Heart left ventricle (tissue), 16 donors: ENCODE results near the gene GPR137. TPM values are rescaled to one million over a fixed set of nuclear protein-coding genes. Genes with fewer than 3 reads are reported as not detected.
"Not testable (repeated sequence)": the region's sequence is repeated elsewhere in the genome, so short reads cannot be mapped to it uniquely, and the experiment has no call there.

Source experiments
- ATAC-seq, 4 donors: fragments of 200-7000 bp; cut with Tn5 transposase; one replicate each; pipeline ENCODE4 v1.9.1; 2020 to 2022; ENCODE audit warnings: moderate library complexity in 4 of 4, mild to moderate bottlenecking in 3 of 4, moderate number of reproducible peaks in 1 of 4
- DNase-seq, 5 donors: peaks; one replicate each; pipeline ENCODE4 v3.0.0-alpha.2; 2020
- H3K27ac ChIP-seq, 12 donors: fragments of 200-600 bp; sonication (generic) in 4 of 12; one replicate each; pipeline versions ENCODE4 v1.5.0 to v1.8.0; 2016 to 2022; ENCODE audit warnings: mild to moderate bottlenecking in 2 of 12
- H3K27me3 ChIP-seq, 9 donors: fragments of 200-600 bp; sonication (generic) in 2 of 9; one replicate each; pipeline versions ENCODE4 v1.5.1 to v1.8.0; 2016 to 2022; ENCODE audit warnings: mild to moderate bottlenecking in 3 of 9
- H3K36me3 ChIP-seq, 9 donors: fragments of 200-600 bp; sonication (generic) in 2 of 9; one replicate each; pipeline versions ENCODE4 v1.5.0 to v1.8.0; 2018 to 2022; ENCODE audit warnings: mild to moderate bottlenecking in 2 of 9
- H3K4me1 ChIP-seq, 12 donors: fragments of 200-600 bp; sonication (generic) in 4 of 12; one replicate each; pipeline versions ENCODE4 v1.5.0 to v1.8.0; 2016 to 2022; ENCODE audit warnings: mild to moderate bottlenecking in 3 of 12
- H3K4me3 ChIP-seq, 12 donors: fragments of 200-600 bp; sonication (generic) in 4 of 12; one replicate each; pipeline versions ENCODE4 v1.5.0 to v1.8.0; 2017 to 2022; ENCODE audit warnings: mild to moderate bottlenecking in 9 of 12, moderate library complexity in 4 of 12
- H3K9me3 ChIP-seq, 12 donors: fragments of 200-600 bp; sonication (generic) in 4 of 12; one replicate each; pipeline versions ENCODE4 v1.5.0 to v1.8.0; 2016 to 2022; ENCODE audit warnings: mild to moderate bottlenecking in 1 of 12
- POLR2A ChIP-seq, 2 donors: fragments of 450-650 bp; IDR thresholded peaks; one replicate each; pipeline ENCODE4 v1.6.1; 2017; ENCODE audit warnings: antibody characterized with exemption in 2 of 2, mild to moderate bottlenecking in 2 of 2, moderate library complexity in 2 of 2
- WGBS, 4 donors: extraction: QIAGEN DNeasy Blood & Tissue Kit in 2 of 4; methylation state at CpG; one replicate each; pipeline versions ENCODE4 v1.1.5 to v1.1.7; 2013 to 2018; 5-methylcytosine and 5-hydroxymethylcytosine counted together
- intact Hi-C, 10 donors: fragments of 100-400 bp; cut with DNase I; formaldehyde crosslinking; loops; one replicate each; pipeline versions ENCODE4 v1.11.1 to v1.14.2; 2022
- polyA plus RNA-seq, 2 donors: library from polyadenylated mRNA; stranded (reverse); fragments of 200-250 nt; gene quantifications; one replicate each; pipeline ENCODE4 v1.2.3, GENCODE V29; 2013
- total RNA-seq, 9 donors: library from RNA; depleted of rRNA in 2 of 9; stranded (reverse); fragments of >200 nt in 2 of 9; fragmentation: NEBNext Ultra II Directional in 3 of 9; extraction: Animal tissue kit (Norgen Biotek cat#: 25700) in 3 of 9; gene quantifications; one replicate each; pipeline versions ENCODE4 v1.1.0 to v1.2.4, GENCODE V29; 2016 to 2023
- TF ChIP-seq, protein P1 (sequence below), 12 donors: fragments of 200-600 bp; sonication (generic) in 4 of 12; IDR thresholded peaks; one replicate each; pipeline versions ENCODE4 v1.5.0 to v1.8.0; 2018 to 2022; ENCODE audit warnings: antibody characterized with exemption in 12 of 12, mild to moderate bottlenecking in 5 of 12
- donor health status: ischemic (EF 13 %, LVEDD 7.1; RV severe dilation, severe dysfunction).
- donor health status: healthy with polysubstance abuse.
- donor health status: DM: no; HTN: yes; CAD: no.
- donor health status: DM: no; HTN: no; CAD: no.
- donor health status: ischemic (EF 25% LVEDD 6.9; RV normal size, moderate dysfunction).
- donor health status: ischemic (EF 25% LVEDD 5.7; RV mildly dilated, moderate dysfunction).
- donor health status: healthy.
- donor health status: DM: yes; HTN: yes; CAD: no.
- donor health status: ischemic (EF 35%, LVEDD 5.7; RV mildly dilated, moderate dysfunction).
- donor health status: nonischemic (EF 11% LVEDD 7.7; RV severe dilation, severe dysfunction).
- donor health status: DM: yes; HTN: yes; CAD: no.
- donor health status: PGD.
- donor health status: ischemic (EF 29% LVEDD 5.4; RV normal size, mild dysfunction).
- donor health status: nonischemic (EF 23%, LVEDD 6.1; RV moderate dilation, normal function).

The GPR137 gene
- total and polyA plus RNA-seq, 11 donors, result 20.2 to 48.3 (median 26.2) TPM

DNA sequence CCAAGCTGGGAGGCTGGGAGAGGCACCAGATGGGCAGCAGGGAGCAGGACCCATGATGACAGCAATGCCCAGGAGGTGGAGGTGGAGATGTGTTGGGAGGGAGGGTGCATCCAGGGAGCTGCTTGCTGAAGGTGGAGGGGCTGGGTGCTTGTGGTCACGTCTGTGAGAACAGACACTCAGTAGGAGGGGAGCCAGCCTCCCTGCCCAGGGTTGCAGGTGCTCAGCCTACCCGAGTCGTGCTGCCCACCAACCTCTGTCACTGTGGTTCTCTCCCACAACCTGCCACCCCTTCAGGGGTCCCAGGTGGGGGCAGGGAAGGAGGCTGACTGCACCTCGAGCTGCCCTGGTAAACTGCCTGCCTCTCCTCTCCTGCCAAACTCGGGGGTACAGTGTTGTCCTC, 37.7 kb downstream of the GPR137 start:
- Histone ChIP-seq H3K27ac (no peak overlapping the region), H3K27me3 (no peaks in the 10 kb centered on the region), H3K9me3 (peaks cover 0 to 5% (median 0%) of the 10 kb centered on the region in 12 donors), H3K4me3 (no peak overlapping the region), H3K4me1 (peaks cover 0 to 13% (median 8%) of the 10 kb centered on the region in 12 donors), H3K36me3 (peaks cover 0 to 24% (median 10%) of the 10 kb centered on the region in 9 donors)
- ATAC-seq, result no peak
- DNase-seq, result no peak
- intact Hi-C loops, result no loop called here
- TF ChIP-seq POLR2A (IDR thresholded peaks at IDR 0.05), result no peak
- TF ChIP-seq, protein P1, sequence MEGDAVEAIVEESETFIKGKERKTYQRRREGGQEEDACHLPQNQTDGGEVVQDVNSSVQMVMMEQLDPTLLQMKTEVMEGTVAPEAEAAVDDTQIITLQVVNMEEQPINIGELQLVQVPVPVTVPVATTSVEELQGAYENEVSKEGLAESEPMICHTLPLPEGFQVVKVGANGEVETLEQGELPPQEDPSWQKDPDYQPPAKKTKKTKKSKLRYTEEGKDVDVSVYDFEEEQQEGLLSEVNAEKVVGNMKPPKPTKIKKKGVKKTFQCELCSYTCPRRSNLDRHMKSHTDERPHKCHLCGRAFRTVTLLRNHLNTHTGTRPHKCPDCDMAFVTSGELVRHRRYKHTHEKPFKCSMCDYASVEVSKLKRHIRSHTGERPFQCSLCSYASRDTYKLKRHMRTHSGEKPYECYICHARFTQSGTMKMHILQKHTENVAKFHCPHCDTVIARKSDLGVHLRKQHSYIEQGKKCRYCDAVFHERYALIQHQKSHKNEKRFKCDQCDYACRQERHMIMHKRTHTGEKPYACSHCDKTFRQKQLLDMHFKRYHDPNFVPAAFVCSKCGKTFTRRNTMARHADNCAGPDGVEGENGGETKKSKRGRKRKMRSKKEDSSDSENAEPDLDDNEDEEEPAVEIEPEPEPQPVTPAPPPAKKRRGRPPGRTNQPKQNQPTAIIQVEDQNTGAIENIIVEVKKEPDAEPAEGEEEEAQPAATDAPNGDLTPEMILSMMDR (IDR thresholded peaks at IDR 0.05), result no peak
- 66 to 76% (median 66%) methylated on average over 4 to 5 of the region's 5 CpGs for WGBS, 4 donors

DNA sequence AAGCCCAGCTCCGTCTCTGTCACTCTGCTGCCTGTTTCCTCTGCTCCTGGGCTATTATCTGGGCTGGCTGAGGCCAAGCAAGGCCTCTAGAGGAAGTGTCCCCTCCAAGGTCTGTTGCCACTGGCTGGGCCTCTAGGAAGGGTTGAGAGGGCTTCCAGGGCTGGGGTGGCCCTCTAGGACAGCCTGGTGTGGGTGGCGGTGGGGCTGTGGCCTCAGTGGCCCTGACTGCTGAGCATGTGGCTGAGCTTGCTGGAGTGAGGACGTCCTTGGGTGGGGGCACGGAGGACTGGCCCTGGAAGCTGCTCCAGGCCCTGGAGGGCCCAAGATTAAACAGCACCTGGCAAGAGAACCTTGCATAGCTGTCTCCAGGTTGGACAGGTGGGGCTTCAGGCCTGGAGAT, 38.3 kb downstream of the GPR137 start:
- intact Hi-C loops, result not testable (repeated sequence)

DNA sequence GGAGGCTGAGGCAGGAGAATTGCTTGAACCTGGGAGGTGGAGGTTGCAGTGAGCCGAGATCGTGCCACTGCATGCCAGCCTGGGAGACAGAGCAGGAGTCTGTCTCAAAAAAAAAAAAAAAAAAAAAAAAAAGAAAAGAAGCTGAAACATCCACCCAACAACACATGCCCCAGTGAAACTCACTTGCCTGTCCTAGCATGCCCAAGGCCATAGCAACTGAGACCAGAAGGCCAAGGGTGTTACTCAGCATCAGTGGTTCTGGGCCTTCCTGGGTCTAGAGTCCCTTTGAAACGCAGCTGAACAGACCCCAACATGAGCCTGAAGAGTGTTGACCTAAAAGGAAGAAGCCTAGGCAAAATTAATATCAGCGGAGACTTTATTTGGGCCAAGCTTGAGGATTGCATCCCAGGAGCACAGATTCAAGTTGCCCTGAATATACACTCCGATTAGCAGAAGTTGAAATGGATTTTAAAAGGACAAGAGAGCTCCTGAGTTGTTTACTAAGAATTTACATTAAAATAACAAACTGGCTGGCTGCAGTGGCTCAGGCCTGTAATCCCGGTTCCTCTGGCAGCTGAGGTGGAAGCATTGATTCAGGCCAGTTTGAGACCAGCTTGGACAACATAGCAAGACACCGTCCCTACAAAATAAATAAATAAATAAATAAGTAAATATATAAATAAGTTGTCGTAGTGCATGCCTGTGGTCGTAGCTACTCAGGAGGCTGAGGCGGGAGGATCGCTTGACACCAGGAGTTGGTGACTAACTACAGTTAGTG, 39.2 kb downstream of the GPR137 start:
- H3K9me3 ChIP-seq, result peaks cover 0 to 5% (median 0%) of the 10 kb centered on the region in 12 donors
- H3K36me3 ChIP-seq, result peaks cover 0 to 24% (median 10%) of the 10 kb centered on the region in 9 donors
- 89 to 91% (median 90%) methylated on average over 11 of the region's 11 CpGs for WGBS, 4 donors
- no peak for DNase-seq
- peaks cover 0 to 12% (median 9%) of the 10 kb centered on the region in 12 donors for H3K4me1 ChIP-seq
- no peak overlapping the region for H3K4me3 ChIP-seq
- TF ChIP-seq, protein P1 (IDR thresholded peaks at IDR 0.05), result no peak
- no peak for TF ChIP-seq POLR2A (IDR thresholded peaks at IDR 0.05)
- no peak overlapping the region for H3K27ac ChIP-seq
- no peaks in the 10 kb centered on the region for H3K27me3 ChIP-seq
- intact Hi-C loops, result no loop called here
- ATAC-seq, result no peak

More for the DNA sequence above, 38.3 kb downstream of the GPR137 start:
- peaks cover 0 to 24% (median 10%) of the 10 kb centered on the region in 9 donors for H3K36me3 ChIP-seq
- WGBS, 4 donors, result 79 to 86% (median 84%) methylated on average over 3 to 4 of the region's 4 CpGs
- H3K4me3 ChIP-seq, H3K27ac ChIP-seq, DNase-seq, ATAC-seq, H3K9me3 ChIP-seq, H3K4me1 ChIP-seq, H3K27me3 ChIP-seq: not testable (repeated sequence)

DNA sequence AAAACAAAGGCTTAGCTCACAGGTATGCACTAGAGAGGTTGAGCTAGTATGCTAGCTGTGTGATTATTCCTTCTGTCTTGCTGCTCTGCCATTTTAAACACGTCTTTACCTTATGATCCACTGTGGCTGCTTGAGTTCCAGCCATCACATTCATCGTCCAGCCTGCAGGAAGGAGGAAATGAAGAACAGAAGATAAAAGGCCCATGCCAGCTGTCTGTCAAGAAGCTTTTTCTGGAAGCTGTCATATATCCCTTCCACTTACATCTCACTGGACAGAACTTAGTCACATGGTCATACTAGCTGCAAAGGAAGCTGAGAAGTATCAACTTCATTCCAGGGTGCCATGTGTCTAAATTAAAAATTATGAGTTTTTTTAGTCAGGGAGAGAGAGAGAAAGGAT, 41.7 kb downstream of the GPR137 start:
- Histone ChIP-seq H3K4me1 (peaks cover 0 to 26% (median 16%) of the 10 kb centered on the region in 12 donors), H3K4me3 (no peak overlapping the region), H3K9me3 (peaks cover 0 to 5% (median 0%) of the 10 kb centered on the region in 12 donors), H3K36me3 (peaks cover 0 to 6% (median 0%) of the 10 kb centered on the region in 9 donors), H3K27me3 (no peaks in the 10 kb centered on the region), H3K27ac (no peak overlapping the region)
- intact Hi-C loops, result no loop called here
- TF ChIP-seq, protein P1 (IDR thresholded peaks at IDR 0.05), result no peak
- TF ChIP-seq POLR2A (IDR thresholded peaks at IDR 0.05), result no peak
- 85 to 91% (median 88%) methylated on average over 2 of the region's 2 CpGs for WGBS, 4 donors
- DNase-seq (no peak), ATAC-seq (no peak)
